ENCODE results near the gene APOBEC2.

Gene APOBEC2

GRCh38 chr6:41058783-41059181 lies 5.8 kb downstream of the APOBEC2 start:
- DNase-seq (ENCODE audit: extremely low read depth in 1 of 2, low read depth in 1 of 2) = no peak

- no peak for DNase-seq (ENCODE audit: extremely low read depth in 1 of 2, low read depth in 1 of 2)
These were observed 6.6 kb downstream of the APOBEC2 start for GRCh38 chr6:41059556-41059955.

GRCh38 chr6:41061196-41061726 lies 8.3 kb downstream of the APOBEC2 start:
- no peak for DNase-seq (ENCODE audit: extremely low read depth in 1 of 2, low read depth in 1 of 2)

GRCh38 chr6:41062056-41062455 lies 9.1 kb downstream of the APOBEC2 start:
- no peak for DNase-seq (ENCODE audit: extremely low read depth in 1 of 2, low read depth in 1 of 2)

- no peak for DNase-seq (ENCODE audit: extremely low read depth in 1 of 2, low read depth in 1 of 2)
These were observed 10.9 kb downstream of the APOBEC2 start for GRCh38 chr6:41063884-41064285.

GRCh38 chr6:41064841-41065240 lies 11.8 kb downstream of the APOBEC2 start:
- DNase-seq (ENCODE audit: extremely low read depth in 1 of 2, low read depth in 1 of 2) = no peak

GRCh38 chr6:41065550-41066026 lies 12.6 kb downstream of the APOBEC2 start:
- no peak for DNase-seq (ENCODE audit: extremely low read depth in 1 of 2, low read depth in 1 of 2)

- DNase-seq (ENCODE audit: extremely low read depth in 1 of 2, low read depth in 1 of 2) = peak; percentile 34 to 46
These were observed 13.9 kb downstream of the APOBEC2 start for GRCh38 chr6:41066867-41067304.

GRCh38 chr6:41071501-41071922 lies 18.5 kb downstream of the APOBEC2 start:
- DNase-seq (ENCODE audit: extremely low read depth in 1 of 2, low read depth in 1 of 2) = no peak

- DNase-seq (ENCODE audit: extremely low read depth in 1 of 2, low read depth in 1 of 2) = peak; percentile 99 to 100
These were observed 19.2 kb downstream of the APOBEC2 start, which contains the start of gene OARD1 for GRCh38 chr6:41071923-41072835. Gene OARD1 (minus strand): TSS chr6:41072356. CDS start chr6:41071634, 722 bp downstream.

GRCh38 chr6:41072836-41073202 lies 19.8 kb downstream of the APOBEC2 start, which contains the start of gene NFYA:
Gene NFYA (plus strand): TSS chr6:41072974. CDS start chr6:41079090, 6,116 bp downstream.
- peak; percentile 100 for DNase-seq (ENCODE audit: extremely low read depth in 1 of 2, low read depth in 1 of 2)

- DNase-seq (ENCODE audit: extremely low read depth in 1 of 2, low read depth in 1 of 2) = peak; percentile 38 to 69
These were observed 20.4 kb downstream of the APOBEC2 start for GRCh38 chr6:41073203-41073967.

- no peak for DNase-seq (ENCODE audit: extremely low read depth in 1 of 2, low read depth in 1 of 2)
These were observed 21.1 kb downstream of the APOBEC2 start for GRCh38 chr6:41073968-41074691.

GRCh38 chr6:41074692-41075436 lies 21.9 kb downstream of the APOBEC2 start:
- DNase-seq (ENCODE audit: extremely low read depth in 1 of 2, low read depth in 1 of 2) = no peak

- no peak for DNase-seq (ENCODE audit: extremely low read depth in 1 of 2, low read depth in 1 of 2)
These were observed 22.9 kb downstream of the APOBEC2 start for GRCh38 chr6:41075651-41076626.

GRCh38 chr6:41077536-41077935 lies 24.5 kb downstream of the APOBEC2 start:
- DNase-seq (ENCODE audit: extremely low read depth in 1 of 2, low read depth in 1 of 2) = no peak

GRCh38 chr6:41078101-41078500 lies 25.1 kb downstream of the APOBEC2 start:
- DNase-seq (ENCODE audit: extremely low read depth in 1 of 2, low read depth in 1 of 2) = no peak

- DNase-seq (ENCODE audit: extremely low read depth in 1 of 2, low read depth in 1 of 2) = no peak
These were observed 26.1 kb downstream of the APOBEC2 start for GRCh38 chr6:41079080-41079479.

- no peak for DNase-seq (ENCODE audit: extremely low read depth in 1 of 2, low read depth in 1 of 2)
These were observed 27.6 kb downstream of the APOBEC2 start for GRCh38 chr6:41080621-41081020.

Measured in activated CD8-positive, alpha-beta memory T cell treated with anti-CD3 and anti-CD28 coated beads for 1 hour (primary cell).